Psoas muscle (tissue), 8 donors: ENCODE results near the gene SLC29A1. TPM values are rescaled to one million over a fixed set of nuclear protein-coding genes. Genes with fewer than 3 reads are reported as not detected.
"Not testable (repeated sequence)": the region's sequence is repeated elsewhere in the genome, so short reads cannot be mapped to it uniquely, and the experiment has no call there.

Source experiments
- ATAC-seq, 4 donors: fragments of 200-7000 bp; cut with Tn5 transposase; one replicate each; pipeline ENCODE4 v1.9.1; 2020; ENCODE audit warnings: moderate library complexity in 3 of 4, mild to moderate bottlenecking in 2 of 4
- DNase-seq, 2 donors: peaks; one replicate each; pipeline ENCODE4 v3.0.0-alpha.2; 2020
- H3K27ac ChIP-seq: fragments of 200-600 bp; one replicate; pipeline ENCODE4 v1.8.0; 2022
- H3K27me3 ChIP-seq, 3 donors: fragments of 200-600 bp in 1 of 3; one replicate each; pipeline versions ENCODE4 v1.6.1 to v1.8.0; 2013 to 2022; ENCODE audit warnings: low read length in 2 of 3, mild to moderate bottlenecking in 2 of 3, moderate library complexity in 1 of 3; ENCODE audit not compliant: insufficient read depth in 3 of 3
- H3K36me3 ChIP-seq, 2 donors: fragments of 200-600 bp in 1 of 2; one replicate each; pipeline versions ENCODE4 v1.6.1 to v1.8.0; 2013 to 2022; ENCODE audit warnings: low read depth in 1 of 2, mild to moderate bottlenecking in 1 of 2, moderate library complexity in 1 of 2; ENCODE audit not compliant: insufficient read depth in 1 of 2
- H3K4me1 ChIP-seq: fragments of 200-600 bp; one replicate; pipeline ENCODE4 v1.8.0; 2022
- H3K4me3 ChIP-seq: fragments of 200-600 bp; one replicate; pipeline ENCODE4 v1.8.0; 2022; ENCODE audit warnings: mild to moderate bottlenecking
- H3K9me3 ChIP-seq: fragments of 200-600 bp; one replicate; pipeline ENCODE4 v1.8.0; 2022
- WGBS, 3 donors: extraction: QIAGEN DNeasy Blood & Tissue Kit; methylation state at CpG; one replicate each; pipeline versions ENCODE4 v1.1.6 to v1.1.7; 2013; 5-methylcytosine and 5-hydroxymethylcytosine counted together
- intact Hi-C, 2 donors: fragments of 100-400 bp; cut with DNase I; formaldehyde crosslinking; loops; one replicate each; pipeline versions ENCODE4 v1.11.0 to v1.14.2; 2022
- polyA plus RNA-seq, 3 donors: library from polyadenylated mRNA; stranded (reverse); fragments of 200-250 nt; gene quantifications; one replicate each; pipeline ENCODE4 v1.2.3, GENCODE V29; 2013
- total RNA-seq, 4 donors: library from RNA; stranded (reverse); fragmentation: NEBNext Ultra II Directional in 2 of 4; extraction: Animal tissue kit (Norgen Biotek cat#: 25700) in 2 of 4; gene quantifications; one replicate each; pipeline versions ENCODE4 v1.2.1 to v1.2.4, GENCODE V29; 2021 to 2023
- TF ChIP-seq, protein P1 (sequence below): fragments of 200-600 bp; IDR thresholded peaks from one replicate; pipeline ENCODE4 v1.8.0; 2022; ENCODE audit warnings: antibody characterized with exemption
- donor health status: healthy with polysubstance abuse.
- donor health status: DM: no; HTN: no; CAD: no; lungs with moderate emphysema.
- donor health status: Bipolar disorder and iron deficiency.
- donor health status: healthy.
- donor health status: DM: yes; HTN: yes; CAD: no.
- donor health status: DM: no; HTN: no; CAD: no.
- donor health status: DM: no; HTN: no; CAD: no.
- donor health status: DM: yes; HTN: yes; CAD: no.

The SLC29A1 gene
- total and polyA plus RNA-seq, 7 donors, result 29.1 to 80.7 (median 39.7) TPM

DNA sequence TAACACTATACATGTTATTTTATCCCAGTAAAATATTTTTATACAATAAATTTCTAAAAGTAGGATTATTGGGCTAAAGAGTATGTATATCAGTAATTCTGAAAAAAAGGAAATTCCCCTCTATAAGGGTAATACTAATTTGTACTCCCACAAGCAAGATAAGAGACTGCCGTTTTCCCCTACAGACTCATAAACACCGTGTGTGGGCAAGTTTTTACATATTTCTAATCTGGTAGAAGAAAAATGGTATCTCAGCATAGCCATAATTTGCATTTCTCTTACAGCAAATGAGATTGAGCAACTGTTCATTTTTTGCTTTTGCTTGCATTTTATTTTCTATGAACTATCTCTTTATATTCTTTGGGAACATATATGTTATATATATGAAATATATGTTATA, 32.7 kb upstream of the SLC29A1 start:
- no peak overlapping the region for H3K27ac ChIP-seq
- WGBS, 3 donors, result 48 to 60% (median 56%) methylated on average over 2 of the region's 2 CpGs
- no peak for ATAC-seq
- no peak overlapping the region for H3K4me3 ChIP-seq
- no peaks in the 10 kb centered on the region for H3K9me3 ChIP-seq
- no peaks in the 10 kb centered on the region for H3K36me3 ChIP-seq
- no peaks in the 10 kb centered on the region for H3K27me3 ChIP-seq
- no peaks in the 10 kb centered on the region for H3K4me1 ChIP-seq
- TF ChIP-seq, protein P1, sequence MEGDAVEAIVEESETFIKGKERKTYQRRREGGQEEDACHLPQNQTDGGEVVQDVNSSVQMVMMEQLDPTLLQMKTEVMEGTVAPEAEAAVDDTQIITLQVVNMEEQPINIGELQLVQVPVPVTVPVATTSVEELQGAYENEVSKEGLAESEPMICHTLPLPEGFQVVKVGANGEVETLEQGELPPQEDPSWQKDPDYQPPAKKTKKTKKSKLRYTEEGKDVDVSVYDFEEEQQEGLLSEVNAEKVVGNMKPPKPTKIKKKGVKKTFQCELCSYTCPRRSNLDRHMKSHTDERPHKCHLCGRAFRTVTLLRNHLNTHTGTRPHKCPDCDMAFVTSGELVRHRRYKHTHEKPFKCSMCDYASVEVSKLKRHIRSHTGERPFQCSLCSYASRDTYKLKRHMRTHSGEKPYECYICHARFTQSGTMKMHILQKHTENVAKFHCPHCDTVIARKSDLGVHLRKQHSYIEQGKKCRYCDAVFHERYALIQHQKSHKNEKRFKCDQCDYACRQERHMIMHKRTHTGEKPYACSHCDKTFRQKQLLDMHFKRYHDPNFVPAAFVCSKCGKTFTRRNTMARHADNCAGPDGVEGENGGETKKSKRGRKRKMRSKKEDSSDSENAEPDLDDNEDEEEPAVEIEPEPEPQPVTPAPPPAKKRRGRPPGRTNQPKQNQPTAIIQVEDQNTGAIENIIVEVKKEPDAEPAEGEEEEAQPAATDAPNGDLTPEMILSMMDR, result no peak
- no peak for DNase-seq
- intact Hi-C loops, result no loop called here

- DNase-seq (no peak), ATAC-seq (peak in 1 of 4 donors; percentile 30)
- 56 to 62% (median 59%) methylated on average over 10 of the region's 10 CpGs for WGBS, 3 donors
- H3K4me1 ChIP-seq, result no peaks in the 10 kb centered on the region
- H3K9me3 ChIP-seq, result no peaks in the 10 kb centered on the region
- H3K27ac ChIP-seq, result no peak overlapping the region
- peak overlapping the region; percentile 11 for H3K4me3 ChIP-seq
- H3K36me3 ChIP-seq, result no peaks in the 10 kb centered on the region
- intact Hi-C loops, result no loop called here
- H3K27me3 ChIP-seq, result no peaks in the 10 kb centered on the region
- TF ChIP-seq, protein P1, result no peak
Measured at GRCh38 chr6:44192428-44193041, 30.9 kb upstream of the SLC29A1 start.

GRCh38 chr6:44193307-44193910, 30.0 kb upstream of the SLC29A1 start:
- 94 to 97% (median 96%) methylated on average over 8 of the region's 8 CpGs for WGBS, 3 donors
- TF ChIP-seq, protein P1, result no peak

GRCh38 chr6:44194326-44194725, 29.1 kb upstream of the SLC29A1 start:
- Histone ChIP-seq H3K4me1 (no peaks in the 10 kb centered on the region), H3K36me3 (no peaks in the 10 kb centered on the region), H3K9me3 (no peaks in the 10 kb centered on the region), H3K4me3 (no peak overlapping the region), H3K27me3 (no peaks in the 10 kb centered on the region), H3K27ac (no peak overlapping the region)
- DNase-seq, result no peak
- no peak for ATAC-seq
- TF ChIP-seq, protein P1, result no peak
- 72 to 92% (median 83%) methylated on average over 5 of the region's 5 CpGs for WGBS, 3 donors
- intact Hi-C loops, result no loop called here

More at GRCh38 chr6:44193307-44193910, 30.0 kb upstream of the SLC29A1 start:
- no peak overlapping the region for H3K27ac ChIP-seq
- no peak overlapping the region for H3K4me3 ChIP-seq
- no peaks in the 10 kb centered on the region for H3K4me1 ChIP-seq
- H3K36me3 ChIP-seq, result no peaks in the 10 kb centered on the region
- no peaks in the 10 kb centered on the region for H3K27me3 ChIP-seq
- intact Hi-C loops, result no loop called here
- ATAC-seq, result no peak
- DNase-seq, result no peak
- no peaks in the 10 kb centered on the region for H3K9me3 ChIP-seq

DNA sequence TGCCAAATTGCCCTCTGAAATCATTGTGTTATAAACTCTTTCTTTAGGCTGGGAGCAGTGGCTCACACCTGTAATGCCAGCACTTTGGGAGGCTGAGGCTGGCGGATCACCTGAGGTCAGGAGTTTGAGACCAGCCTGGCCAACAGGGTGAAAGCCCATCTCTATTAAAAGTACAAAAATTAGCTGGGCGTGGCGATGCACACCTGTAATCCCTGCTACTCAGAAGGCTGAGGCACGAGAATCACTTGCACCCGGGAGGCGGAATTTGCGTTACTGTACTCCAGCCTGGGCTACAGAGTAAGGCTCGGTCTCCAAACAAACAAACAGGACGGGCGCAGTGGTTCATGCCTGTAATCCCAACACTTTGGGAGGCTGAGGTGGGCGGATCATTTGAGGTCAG, 27.0 kb upstream of the SLC29A1 start:
- H3K9me3 ChIP-seq, H3K36me3 ChIP-seq, H3K4me1 ChIP-seq, H3K27ac ChIP-seq, H3K4me3 ChIP-seq, H3K27me3 ChIP-seq, DNase-seq, intact Hi-C loops, ATAC-seq: not testable (repeated sequence)
- WGBS, 3 donors, result 95% methylated on average over 11 of the region's 11 CpGs
